Retina (tissue), 1 donor: ENCODE data around the gene MYO18B.

Experiments
- DNase-seq: peaks from one replicate; pipeline ENCODE4 v3.0.0-alpha.2; 2016

Gene MYO18B

GRCh38 chr22:25909614-25910387, 167.8 kb downstream of the MYO18B start:
- no peak for DNase-seq

- no peak for DNase-seq
Observed at GRCh38 chr22:25911243-25911972, 169.4 kb downstream of the MYO18B start.

GRCh38 chr22:25919452-25919851, 177.5 kb downstream of the MYO18B start:
- no peak for DNase-seq

GRCh38 chr22:25922141-25922540, 180.2 kb downstream of the MYO18B start:
- no peak for DNase-seq

GRCh38 chr22:25923914-25924313, 181.9 kb downstream of the MYO18B start:
- DNase-seq: peak; percentile 40

- DNase-seq: no peak
Observed at GRCh38 chr22:25928038-25928437, 186.1 kb downstream of the MYO18B start.

GRCh38 chr22:25929321-25929878, 187.4 kb downstream of the MYO18B start:
- no peak for DNase-seq

GRCh38 chr22:25930083-25930482, 188.1 kb downstream of the MYO18B start:
- DNase-seq: no peak

GRCh38 chr22:25930788-25931310, 188.9 kb downstream of the MYO18B start:
- no peak for DNase-seq

GRCh38 chr22:25933158-25933788, 191.3 kb downstream of the MYO18B start:
- no peak for DNase-seq

GRCh38 chr22:25935266-25936058, 193.5 kb downstream of the MYO18B start:
- no peak for DNase-seq

GRCh38 chr22:25938151-25938550, 196.2 kb downstream of the MYO18B start:
- DNase-seq: no peak

GRCh38 chr22:25939384-25939783, 197.4 kb downstream of the MYO18B start:
- DNase-seq: no peak

- no peak for DNase-seq
Observed at GRCh38 chr22:25940479-25940878, 198.5 kb downstream of the MYO18B start.

GRCh38 chr22:25941365-25941960, 199.5 kb downstream of the MYO18B start:
- peak; percentile 38 for DNase-seq

GRCh38 chr22:25942115-25942855, 200.3 kb downstream of the MYO18B start:
- DNase-seq: peak; percentile 75

- peak; percentile 79 for DNase-seq
Observed at GRCh38 chr22:25942856-25943411, 200.9 kb downstream of the MYO18B start.

GRCh38 chr22:25950111-25950510, 208.1 kb downstream of the MYO18B start:
- no peak for DNase-seq

- DNase-seq: no peak
Observed at GRCh38 chr22:25953276-25953675, 211.3 kb downstream of the MYO18B start.

- no peak for DNase-seq
Observed at GRCh38 chr22:25953919-25954318, 211.9 kb downstream of the MYO18B start.

GRCh38 chr22:25955323-25955722, 213.3 kb downstream of the MYO18B start:
- no peak for DNase-seq
